K562 (cell line): Measurements from ENCODE around the gene TNPO2.
A peak's percentile ranks its signal among the peaks of the same experiment; 100 is the strongest.

Source experiments
- BACH1 ChIP-seq: fragments of 200-800 bp; sonication (Bioruptor generic); IDR thresholded peaks from 2 replicates; pipeline ENCODE4 v1.6.1; 2016; ENCODE audit warnings: missing genetic modification characterization, missing compliant biosample characterization
- EP300 ChIP-seq: IDR thresholded peaks from 2 replicates; pipeline ENCODE4 v1.6.1; 2012; ENCODE audit warnings: low read length, improper control_type of control experiment
- IRF2 ChIP-seq: sonication (generic); formaldehyde crosslinking; IDR thresholded peaks from 2 replicates; pipeline ENCODE4 v1.8.1; 2022; ENCODE audit warnings: mild to moderate bottlenecking, missing genetic modification reagents
- NR2C1 ChIP-seq, 2 experiments: fragments of 450-650 bp; IDR thresholded peaks; 2 replicates each; pipeline ENCODE4 v1.6.1; 2017; ENCODE audit warnings: mild to moderate bottlenecking in 2 of 2, antibody characterized with exemption in 1 of 2, inconsistent platforms in 1 of 2, missing compliant biosample characterization in 1 of 2, missing genetic modification characterization in 1 of 2
- NR2C2 ChIP-seq, 2 experiments: fragments of 200-800 bp in 1 of 2; sonication (Bioruptor generic) in 1 of 2; sonication (generic) in 1 of 2; formaldehyde crosslinking in 1 of 2; IDR thresholded peaks; 2 replicates each; pipeline versions ENCODE4 v1.6.1 to v1.8.0; 2016 to 2022; ENCODE audit warnings: mild to moderate bottlenecking in 1 of 2, missing compliant biosample characterization in 1 of 2, missing genetic modification characterization in 1 of 2, missing genetic modification reagents in 1 of 2
- POLR2AphosphoS5 ChIP-seq: IDR thresholded peaks from 2 replicates; pipeline ENCODE4 v1.6.1; 2011; ENCODE audit warnings: mild to moderate bottlenecking, low read depth, low read length, moderate library complexity; ENCODE audit not compliant: control insufficient read depth, insufficient read depth
- SP1 ChIP-seq: sonication (generic); formaldehyde crosslinking; IDR thresholded peaks from 2 replicates; pipeline ENCODE4 v1.8.1; 2022; ENCODE audit warnings: mild to moderate bottlenecking, missing genetic modification reagents
- TF ChIP-seq, protein P1 (sequence below): fragments of 250-450 bp; sonication (Bioruptor Pico); IDR thresholded peaks from 2 replicates; pipeline ENCODE4 v1.5.0; 2021
- TF ChIP-seq, protein P2 (sequence below): fragments of 450-650 bp; formaldehyde crosslinking; IDR thresholded peaks from 2 replicates; pipeline ENCODE4 v1.4.0; 2020; ENCODE audit warnings: mild to moderate bottlenecking, mixed read lengths

DNA sequence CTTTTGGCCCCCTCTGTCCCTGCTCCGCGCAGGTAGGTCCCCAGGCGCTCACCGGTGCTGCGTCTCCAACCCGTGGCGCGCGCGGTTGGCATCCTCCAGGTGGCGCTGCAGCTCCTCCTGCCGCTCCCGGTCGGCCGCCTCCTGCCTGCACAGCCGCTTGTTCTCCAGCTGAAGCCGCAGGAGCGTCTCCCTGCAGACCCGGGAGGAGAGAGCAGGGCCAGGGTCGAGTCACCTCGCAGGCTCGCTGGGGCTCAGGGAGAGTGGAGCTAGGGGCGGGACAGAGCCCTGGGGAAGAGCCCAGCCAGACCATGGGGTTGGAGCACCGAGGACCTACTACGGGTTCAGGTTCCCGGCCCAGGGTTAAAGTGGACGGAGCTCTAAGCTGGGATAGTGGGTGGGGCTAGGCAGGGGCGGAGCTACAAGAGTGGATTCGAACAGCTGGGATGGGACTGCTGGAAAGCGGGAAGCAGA, 42.4 kb upstream of the TNPO2 start:
- TF ChIP-seq, protein P1, sequence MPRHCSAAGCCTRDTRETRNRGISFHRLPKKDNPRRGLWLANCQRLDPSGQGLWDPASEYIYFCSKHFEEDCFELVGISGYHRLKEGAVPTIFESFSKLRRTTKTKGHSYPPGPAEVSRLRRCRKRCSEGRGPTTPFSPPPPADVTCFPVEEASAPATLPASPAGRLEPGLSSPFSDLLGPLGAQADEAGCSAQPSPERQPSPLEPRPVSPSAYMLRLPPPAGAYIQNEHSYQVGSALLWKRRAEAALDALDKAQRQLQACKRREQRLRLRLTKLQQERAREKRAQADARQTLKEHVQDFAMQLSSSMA, result no peak
- TF ChIP-seq SP1 (CRISPR knock-in tag) (0 out of 2 replicates have a peak, but pooled peaks have one; percentile 25), NR2C2 (CRISPR knock-in tag; IDR thresholded peaks at IDR 0.05) (no peak), NR2C2 (tag; IDR thresholded peaks at IDR 0.05) (no peak), BACH1 (tag) (no peak), NR2C1 (IDR thresholded peaks at IDR 0.05) (no peak), NR2C1 (tag; IDR thresholded peaks at IDR 0.05) (no peak), EP300 (no peak), POLR2AphosphoS5 (no peak), IRF2 (CRISPR knock-in tag) (no peak)
- TF ChIP-seq, protein P2, sequence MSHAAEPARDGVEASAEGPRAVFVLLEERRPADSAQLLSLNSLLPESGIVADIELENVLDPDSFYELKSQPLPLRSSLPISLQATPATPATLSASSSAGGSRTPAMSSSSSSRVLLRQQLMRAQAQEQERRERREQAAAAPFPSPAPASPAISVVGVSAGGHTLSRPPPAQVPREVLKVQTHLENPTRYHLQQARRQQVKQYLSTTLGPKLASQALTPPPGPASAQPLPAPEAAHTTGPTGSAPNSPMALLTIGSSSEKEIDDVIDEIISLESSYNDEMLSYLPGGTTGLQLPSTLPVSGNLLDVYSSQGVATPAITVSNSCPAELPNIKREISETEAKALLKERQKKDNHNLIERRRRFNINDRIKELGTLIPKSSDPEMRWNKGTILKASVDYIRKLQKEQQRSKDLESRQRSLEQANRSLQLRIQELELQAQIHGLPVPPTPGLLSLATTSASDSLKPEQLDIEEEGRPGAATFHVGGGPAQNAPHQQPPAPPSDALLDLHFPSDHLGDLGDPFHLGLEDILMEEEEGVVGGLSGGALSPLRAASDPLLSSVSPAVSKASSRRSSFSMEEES, result no peak
